VCaP (cell line): ENCODE results near the gene MAGEA4.

Source experiments
- H3K27ac ChIP-seq: fragments of 450-650 bp; 2 replicates; pipeline ENCODE4 v1.5.1; 2017
- TF ChIP-seq, protein P1 (sequence below): fragments of 450-650 bp; conservative IDR thresholded peaks from 2 replicates; pipeline ENCODE4 v1.5.1; 2017; ENCODE audit warnings: mild to moderate bottlenecking, moderate library complexity

Gene MAGEA4

DNA sequence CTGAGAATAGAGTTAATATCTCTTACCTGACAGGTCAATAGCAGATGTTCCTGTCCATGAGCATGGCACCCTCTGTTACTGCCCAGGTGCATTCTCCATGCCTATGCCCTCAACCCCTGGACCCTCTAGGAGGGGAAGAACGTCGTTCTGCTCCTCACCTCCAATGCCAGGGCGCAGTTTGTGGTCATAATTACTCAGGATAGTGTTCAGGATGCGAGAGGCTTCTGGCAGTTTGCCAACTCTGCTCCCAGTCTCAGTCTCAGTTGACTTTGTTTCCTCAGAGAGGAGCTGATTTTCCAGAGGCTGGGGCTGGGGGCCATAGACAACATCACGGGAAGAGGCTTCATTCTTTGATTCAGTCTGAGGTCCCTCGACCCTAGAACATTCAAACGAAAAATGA is 57.3 kb downstream of the MAGEA4 start:
- no peak overlapping the region for H3K27ac ChIP-seq
- TF ChIP-seq, protein P1, sequence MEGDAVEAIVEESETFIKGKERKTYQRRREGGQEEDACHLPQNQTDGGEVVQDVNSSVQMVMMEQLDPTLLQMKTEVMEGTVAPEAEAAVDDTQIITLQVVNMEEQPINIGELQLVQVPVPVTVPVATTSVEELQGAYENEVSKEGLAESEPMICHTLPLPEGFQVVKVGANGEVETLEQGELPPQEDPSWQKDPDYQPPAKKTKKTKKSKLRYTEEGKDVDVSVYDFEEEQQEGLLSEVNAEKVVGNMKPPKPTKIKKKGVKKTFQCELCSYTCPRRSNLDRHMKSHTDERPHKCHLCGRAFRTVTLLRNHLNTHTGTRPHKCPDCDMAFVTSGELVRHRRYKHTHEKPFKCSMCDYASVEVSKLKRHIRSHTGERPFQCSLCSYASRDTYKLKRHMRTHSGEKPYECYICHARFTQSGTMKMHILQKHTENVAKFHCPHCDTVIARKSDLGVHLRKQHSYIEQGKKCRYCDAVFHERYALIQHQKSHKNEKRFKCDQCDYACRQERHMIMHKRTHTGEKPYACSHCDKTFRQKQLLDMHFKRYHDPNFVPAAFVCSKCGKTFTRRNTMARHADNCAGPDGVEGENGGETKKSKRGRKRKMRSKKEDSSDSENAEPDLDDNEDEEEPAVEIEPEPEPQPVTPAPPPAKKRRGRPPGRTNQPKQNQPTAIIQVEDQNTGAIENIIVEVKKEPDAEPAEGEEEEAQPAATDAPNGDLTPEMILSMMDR, result no peak

DNA sequence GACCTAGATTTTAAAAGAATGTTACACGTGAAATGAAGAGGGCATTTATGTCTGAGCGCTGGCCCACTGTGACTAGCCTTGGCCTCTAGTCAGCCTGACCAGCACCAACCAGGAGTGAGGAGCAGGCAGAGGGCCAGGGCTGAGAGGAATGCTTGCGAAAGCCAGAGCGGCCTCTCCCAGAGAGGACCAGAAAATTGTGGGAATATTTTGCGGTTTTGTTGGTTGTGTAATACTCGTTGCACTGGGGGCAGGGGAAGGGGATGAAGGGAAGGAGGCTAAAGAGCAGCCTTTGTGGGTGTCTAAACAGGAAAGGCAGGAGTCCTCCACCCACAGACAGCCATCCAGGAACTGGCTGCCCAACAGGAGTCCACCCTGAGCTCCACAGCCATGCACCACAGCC is 58.0 kb downstream of the MAGEA4 start:
- no peak overlapping the region for H3K27ac ChIP-seq
- TF ChIP-seq, protein P1, result no peak

DNA sequence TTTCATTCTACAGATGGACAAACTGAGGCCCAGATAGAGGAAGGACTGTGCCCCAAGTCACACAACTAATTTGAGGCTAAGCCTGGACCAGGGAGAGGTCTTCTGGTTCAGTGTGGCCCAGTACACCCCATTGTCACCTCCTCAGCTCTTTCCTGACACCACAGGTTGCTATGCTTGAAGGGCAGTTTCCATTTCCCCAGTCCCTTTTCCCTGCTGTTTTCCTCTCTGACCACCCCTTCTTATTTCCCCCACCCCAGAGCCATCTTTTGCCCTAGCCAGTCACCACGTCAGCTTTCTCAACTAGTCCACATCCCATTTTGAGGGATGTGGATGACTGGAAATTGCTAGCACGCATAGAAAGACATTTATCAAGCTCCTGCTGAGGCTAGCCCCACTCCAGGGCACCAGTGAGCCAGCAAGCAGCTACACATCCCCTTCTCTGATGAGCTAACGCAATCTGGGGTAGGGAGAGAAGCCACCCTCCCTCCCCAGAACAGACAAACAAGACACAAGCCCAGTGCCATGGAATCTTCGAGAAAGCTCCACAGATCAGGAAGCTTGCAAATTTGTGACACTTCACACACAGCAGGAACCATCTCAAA is 60.5 kb downstream of the MAGEA4 start:
- H3K27ac ChIP-seq, result no peak overlapping the region
- TF ChIP-seq, protein P1, result no peak

DNA sequence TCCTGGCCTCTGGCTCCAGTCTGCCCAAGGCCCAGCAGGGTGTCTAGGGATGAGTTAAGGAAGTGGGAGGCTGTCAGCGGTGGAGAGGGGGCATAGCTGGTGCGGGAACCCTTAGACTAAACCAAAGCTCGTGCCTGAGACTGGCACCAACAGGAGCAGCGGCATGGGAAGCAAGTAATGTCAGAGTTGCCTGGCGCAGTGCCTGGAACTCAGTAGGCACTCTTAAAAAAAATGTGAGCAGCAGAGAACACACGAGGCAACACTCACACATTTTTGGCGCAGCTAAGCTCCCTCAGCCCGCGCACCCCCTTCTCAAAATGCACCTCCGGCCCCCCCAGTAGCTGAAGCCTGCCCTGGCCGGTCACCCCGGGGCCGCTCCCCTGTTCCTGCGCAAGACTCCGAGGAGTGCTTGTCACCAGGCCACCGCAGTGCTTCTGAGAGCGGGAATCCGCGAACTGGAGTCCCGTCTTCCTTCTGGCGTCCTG is 61.2 kb downstream of the MAGEA4 start:
- TF ChIP-seq, protein P1, result no peak
- H3K27ac ChIP-seq, result no peak overlapping the region
